ENCODE measurements around the gene PCBP3.

PCBP3 gene

GRCh38 chr21:45854690-45855247, 211.2 kb downstream of the PCBP3 start:
- Histone ChIP-seq H3K4me3 (ENCODE audit: control insufficient read depth in 1 of 7, extremely low read depth in 1 of 7, insufficient read depth in 4 of 7, low read depth in 2 of 7, low read length in 6 of 7) (no peak overlapping the region), H3K27me3 (replicated peaks in 2 of 5; ENCODE audit: control insufficient read depth in 4 of 5, insufficient read depth in 5 of 5, low read length in 4 of 5) (peaks cover 0 to 5% (median 0%) of the 10 kb centered on the region in 5 experiments), H3K27ac (ENCODE audit: insufficient read depth in 1 of 2, low read depth in 1 of 2, low read length in 2 of 2, poor library complexity in 1 of 2, severe bottlenecking in 2 of 2) (no peak overlapping the region), H3K9me3 (ENCODE audit: control extremely low read depth in 1 of 5, control insufficient read depth in 4 of 5, insufficient read depth in 2 of 5, low read depth in 1 of 5, low read length in 4 of 5) (no peaks in the 10 kb centered on the region), H3K4me1 (ENCODE audit: control extremely low read depth in 1 of 4, control insufficient read depth in 4 of 4, insufficient read depth in 4 of 4, low read length in 3 of 4) (no peaks in the 10 kb centered on the region), H3K36me3 (ENCODE audit: control insufficient read depth in 4 of 4, insufficient read depth in 4 of 4, low read length in 3 of 4) (no peaks in the 10 kb centered on the region)
- CTCF ChIA-PET, result no interaction called here
- POLR2A ChIA-PET, result no interaction called here
- no peak for DNase-seq
- WGBS (ENCODE audit: insufficient coverage), result 78% methylated on average over 10 of the region's 12 CpGs

DNA sequence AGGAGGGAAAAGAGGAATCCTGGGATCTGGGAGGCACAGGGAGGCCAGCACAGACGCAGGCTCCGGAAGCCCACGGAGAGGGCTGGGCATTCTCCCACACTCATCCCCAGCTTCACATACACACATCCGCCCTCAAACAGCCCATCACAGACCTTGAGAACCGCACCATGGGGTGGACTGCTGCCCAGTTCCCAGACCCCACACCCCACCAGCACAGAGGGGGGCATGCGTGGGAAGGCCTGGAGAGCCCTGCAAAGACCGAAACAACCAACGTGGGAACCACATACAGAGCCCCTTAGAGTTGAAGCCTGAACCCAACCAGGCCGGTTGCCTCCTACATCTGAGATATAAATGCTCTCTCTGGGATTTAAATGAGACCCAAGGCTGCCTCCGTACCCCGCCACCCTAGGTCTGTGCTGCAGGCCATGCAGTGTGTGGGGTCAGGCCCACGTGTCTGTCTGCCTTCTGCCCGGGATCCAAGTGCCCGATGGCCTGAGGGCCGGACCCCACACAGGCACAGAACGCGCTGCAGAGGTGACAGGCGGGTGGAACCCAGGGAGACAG, 211.8 kb downstream of the PCBP3 start:
- 86% methylated on average over 15 of the region's 18 CpGs for WGBS (ENCODE audit: insufficient coverage)
- Histone ChIP-seq H3K9me3 (ENCODE audit: control extremely low read depth in 1 of 5, control insufficient read depth in 4 of 5, insufficient read depth in 2 of 5, low read depth in 1 of 5, low read length in 4 of 5) (no peaks in the 10 kb centered on the region), H3K4me1 (ENCODE audit: control extremely low read depth in 1 of 4, control insufficient read depth in 4 of 4, insufficient read depth in 4 of 4, low read length in 3 of 4) (no peaks in the 10 kb centered on the region), H3K36me3 (ENCODE audit: control insufficient read depth in 4 of 4, insufficient read depth in 4 of 4, low read length in 3 of 4) (no peaks in the 10 kb centered on the region), H3K4me3 (ENCODE audit: control insufficient read depth in 1 of 7, extremely low read depth in 1 of 7, insufficient read depth in 4 of 7, low read depth in 2 of 7, low read length in 6 of 7) (no peak overlapping the region), H3K27me3 (replicated peaks in 2 of 5; ENCODE audit: control insufficient read depth in 4 of 5, insufficient read depth in 5 of 5, low read length in 4 of 5) (peaks cover 0 to 5% (median 0%) of the 10 kb centered on the region in 5 experiments), H3K27ac (ENCODE audit: insufficient read depth in 1 of 2, low read depth in 1 of 2, low read length in 2 of 2, poor library complexity in 1 of 2, severe bottlenecking in 2 of 2) (no peak overlapping the region)
- DNase-seq, result no peak
- POLR2A ChIA-PET, result no interaction called here
- CTCF ChIA-PET, result no interaction called here

DNA sequence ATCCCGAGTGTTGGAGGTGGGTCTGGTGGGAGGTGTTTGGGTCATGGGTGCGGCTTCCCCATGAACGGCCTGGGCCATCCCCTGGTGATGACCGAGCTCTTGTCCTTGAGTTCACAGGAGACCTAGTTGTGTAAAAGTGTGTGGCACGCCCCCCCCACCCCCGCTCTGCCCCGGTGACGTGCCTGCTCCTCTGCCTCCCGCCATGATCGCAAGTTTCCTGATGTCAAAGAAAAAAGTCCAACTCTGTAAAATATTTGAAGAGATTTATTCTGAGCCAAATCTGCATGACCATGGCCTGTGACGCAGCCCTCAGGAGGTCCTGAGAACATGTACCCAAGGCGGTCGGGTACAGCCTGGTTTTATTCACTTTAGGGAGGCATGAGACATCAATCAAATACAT, 212.9 kb downstream of the PCBP3 start:
- no peak for DNase-seq
- H3K4me3 ChIP-seq (ENCODE audit: control insufficient read depth in 1 of 7, extremely low read depth in 1 of 7, insufficient read depth in 4 of 7, low read depth in 2 of 7, low read length in 6 of 7), result no peak overlapping the region
- no peaks in the 10 kb centered on the region for H3K36me3 ChIP-seq (ENCODE audit: control insufficient read depth in 4 of 4, insufficient read depth in 4 of 4, low read length in 3 of 4)
- no peak overlapping the region for H3K27ac ChIP-seq (ENCODE audit: insufficient read depth in 1 of 2, low read depth in 1 of 2, low read length in 2 of 2, poor library complexity in 1 of 2, severe bottlenecking in 2 of 2)
- H3K9me3 ChIP-seq (ENCODE audit: control extremely low read depth in 1 of 5, control insufficient read depth in 4 of 5, insufficient read depth in 2 of 5, low read depth in 1 of 5, low read length in 4 of 5), result no peaks in the 10 kb centered on the region
- WGBS (ENCODE audit: insufficient coverage), result 100% methylated on average over 3 of the region's 13 CpGs
- ChIA-PET POLR2A (no interaction called here), CTCF (no interaction called here)
- H3K4me1 ChIP-seq (ENCODE audit: control extremely low read depth in 1 of 4, control insufficient read depth in 4 of 4, insufficient read depth in 4 of 4, low read length in 3 of 4), result no peaks in the 10 kb centered on the region
- H3K27me3 ChIP-seq (replicated peaks in 2 of 5; ENCODE audit: control insufficient read depth in 4 of 5, insufficient read depth in 5 of 5, low read length in 4 of 5), result peaks cover 0 to 5% (median 0%) of the 10 kb centered on the region in 5 experiments

GRCh38 chr21:45856906-45857305, 213.4 kb downstream of the PCBP3 start:
- Histone ChIP-seq H3K9me3 (ENCODE audit: control extremely low read depth in 1 of 5, control insufficient read depth in 4 of 5, insufficient read depth in 2 of 5, low read depth in 1 of 5, low read length in 4 of 5) (no peaks in the 10 kb centered on the region), H3K4me3 (ENCODE audit: control insufficient read depth in 1 of 7, extremely low read depth in 1 of 7, insufficient read depth in 4 of 7, low read depth in 2 of 7, low read length in 6 of 7) (no peak overlapping the region), H3K36me3 (ENCODE audit: control insufficient read depth in 4 of 4, insufficient read depth in 4 of 4, low read length in 3 of 4) (no peaks in the 10 kb centered on the region), H3K27ac (ENCODE audit: insufficient read depth in 1 of 2, low read depth in 1 of 2, low read length in 2 of 2, poor library complexity in 1 of 2, severe bottlenecking in 2 of 2) (no peak overlapping the region), H3K27me3 (replicated peaks in 2 of 5; ENCODE audit: control insufficient read depth in 4 of 5, insufficient read depth in 5 of 5, low read length in 4 of 5) (peaks cover 0 to 5% (median 0%) of the 10 kb centered on the region in 5 experiments), H3K4me1 (ENCODE audit: control extremely low read depth in 1 of 4, control insufficient read depth in 4 of 4, insufficient read depth in 4 of 4, low read length in 3 of 4) (no peaks in the 10 kb centered on the region)
- POLR2A ChIA-PET, result no interaction called here
- WGBS (ENCODE audit: insufficient coverage), result 79% methylated on average over 2 of the region's 3 CpGs
- no peak for DNase-seq
- CTCF ChIA-PET, result interaction anchor here (1.1 kb wide), 1 partner anchor 13 kb away, joined by 3 read pairs; no protein-coding TSS in a partner anchor

DNA sequence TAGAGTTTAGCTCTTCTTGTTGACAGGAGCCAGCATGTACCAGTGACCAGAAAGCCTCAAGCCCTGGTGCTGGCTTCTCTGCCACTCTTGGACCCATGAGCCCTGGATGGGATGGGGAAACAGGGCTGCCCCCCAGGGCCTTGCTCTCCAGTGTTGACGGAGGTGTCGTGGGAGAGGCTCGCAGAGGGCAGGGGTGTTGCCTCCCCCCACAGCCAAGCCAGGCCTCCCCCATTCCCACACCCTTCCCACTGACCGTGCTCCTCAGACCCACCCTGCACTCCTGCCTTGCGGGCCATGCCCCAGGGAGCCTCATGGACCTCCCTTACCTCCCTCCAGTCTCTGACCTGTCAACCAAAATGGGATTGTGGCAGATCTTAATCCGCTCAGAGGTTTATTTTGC, 214.2 kb downstream of the PCBP3 start:
- WGBS (ENCODE audit: insufficient coverage), result 72% methylated on average over 5 of the region's 6 CpGs
- no peaks in the 10 kb centered on the region for H3K36me3 ChIP-seq (ENCODE audit: control insufficient read depth in 4 of 4, insufficient read depth in 4 of 4, low read length in 3 of 4)
- no peaks in the 10 kb centered on the region for H3K4me1 ChIP-seq (ENCODE audit: control extremely low read depth in 1 of 4, control insufficient read depth in 4 of 4, insufficient read depth in 4 of 4, low read length in 3 of 4)
- H3K9me3 ChIP-seq (ENCODE audit: control extremely low read depth in 1 of 5, control insufficient read depth in 4 of 5, insufficient read depth in 2 of 5, low read depth in 1 of 5, low read length in 4 of 5), result no peaks in the 10 kb centered on the region
- peaks cover 0 to 2% (median 0%) of the 10 kb centered on the region in 5 experiments for H3K27me3 ChIP-seq (replicated peaks in 2 of 5; ENCODE audit: control insufficient read depth in 4 of 5, insufficient read depth in 5 of 5, low read length in 4 of 5)
- POLR2A ChIA-PET, result no interaction called here
- no peak overlapping the region for H3K4me3 ChIP-seq (ENCODE audit: control insufficient read depth in 1 of 7, extremely low read depth in 1 of 7, insufficient read depth in 4 of 7, low read depth in 2 of 7, low read length in 6 of 7)
- H3K27ac ChIP-seq (ENCODE audit: insufficient read depth in 1 of 2, low read depth in 1 of 2, low read length in 2 of 2, poor library complexity in 1 of 2, severe bottlenecking in 2 of 2), result no peak overlapping the region
- CTCF ChIA-PET, result interaction anchor here (1.0 to 1.1 kb wide), 2 partner anchors 13 to 22 kb away, joined by 3 read pairs; no protein-coding TSS in a partner anchor
- no peak for DNase-seq

- POLR2A ChIA-PET, result no interaction called here
- Histone ChIP-seq H3K27ac (ENCODE audit: insufficient read depth in 1 of 2, low read depth in 1 of 2, low read length in 2 of 2, poor library complexity in 1 of 2, severe bottlenecking in 2 of 2) (no peak overlapping the region), H3K4me3 (ENCODE audit: control insufficient read depth in 1 of 7, extremely low read depth in 1 of 7, insufficient read depth in 4 of 7, low read depth in 2 of 7, low read length in 6 of 7) (no peak overlapping the region), H3K36me3 (ENCODE audit: control insufficient read depth in 4 of 4, insufficient read depth in 4 of 4, low read length in 3 of 4) (no peaks in the 10 kb centered on the region), H3K4me1 (ENCODE audit: control extremely low read depth in 1 of 4, control insufficient read depth in 4 of 4, insufficient read depth in 4 of 4, low read length in 3 of 4) (no peaks in the 10 kb centered on the region), H3K9me3 (ENCODE audit: control extremely low read depth in 1 of 5, control insufficient read depth in 4 of 5, insufficient read depth in 2 of 5, low read depth in 1 of 5, low read length in 4 of 5) (no peaks in the 10 kb centered on the region), H3K27me3 (replicated peaks in 2 of 5; ENCODE audit: control insufficient read depth in 4 of 5, insufficient read depth in 5 of 5, low read length in 4 of 5) (peaks cover 0 to 2% (median 0%) of the 10 kb centered on the region in 5 experiments)
- CTCF ChIA-PET, result interaction anchor here (1.0 to 1.1 kb wide), 2 partner anchors 12 to 22 kb away, joined by 3 read pairs; no protein-coding TSS in a partner anchor
- no peak for DNase-seq
- WGBS (ENCODE audit: insufficient coverage), result over 99% methylated on average over 12 of the region's 12 CpGs
Observed at GRCh38 chr21:45858180-45858579, 214.7 kb downstream of the PCBP3 start.

DNA sequence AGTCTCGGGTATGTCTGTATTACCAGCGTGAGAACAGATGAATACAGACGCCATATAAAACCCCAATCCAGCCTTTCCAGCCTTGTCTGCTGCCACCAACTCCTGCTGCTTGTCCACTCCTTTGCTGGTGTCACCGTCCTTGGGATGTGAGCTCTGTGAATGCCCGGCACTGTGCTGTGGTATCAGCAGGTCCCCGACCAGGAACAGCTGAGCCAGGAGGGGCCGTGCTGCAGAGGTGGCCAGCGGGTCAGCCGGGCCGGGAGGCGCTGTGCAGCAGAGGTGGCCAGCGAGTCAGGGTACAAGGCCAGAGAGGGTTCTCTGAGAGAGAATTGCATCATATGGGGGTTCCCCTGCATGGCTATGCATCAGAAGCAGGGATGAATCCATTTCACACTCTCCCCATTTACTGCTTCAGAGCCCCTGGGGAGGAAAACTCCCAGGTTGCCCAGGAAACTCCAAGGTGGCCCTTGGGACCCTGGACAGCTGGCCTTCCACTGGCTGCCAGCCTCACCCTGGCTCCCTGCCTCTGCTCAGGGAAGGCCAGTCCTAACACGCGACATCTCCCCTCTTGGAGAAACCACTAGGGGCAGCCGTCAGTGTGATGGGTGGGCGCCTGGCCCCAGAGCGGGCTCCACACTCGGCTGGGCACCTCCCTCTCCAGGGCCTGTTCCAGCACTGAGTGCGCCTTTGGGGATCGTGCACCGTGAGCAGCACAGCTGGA, 215.7 kb downstream of the PCBP3 start:
- Histone ChIP-seq H3K27ac (ENCODE audit: insufficient read depth in 1 of 2, low read depth in 1 of 2, low read length in 2 of 2, poor library complexity in 1 of 2, severe bottlenecking in 2 of 2) (no peak overlapping the region), H3K36me3 (ENCODE audit: control insufficient read depth in 4 of 4, insufficient read depth in 4 of 4, low read length in 3 of 4) (no peaks in the 10 kb centered on the region), H3K9me3 (ENCODE audit: control extremely low read depth in 1 of 5, control insufficient read depth in 4 of 5, insufficient read depth in 2 of 5, low read depth in 1 of 5, low read length in 4 of 5) (no peaks in the 10 kb centered on the region), H3K4me1 (ENCODE audit: control extremely low read depth in 1 of 4, control insufficient read depth in 4 of 4, insufficient read depth in 4 of 4, low read length in 3 of 4) (no peaks in the 10 kb centered on the region), H3K4me3 (ENCODE audit: control insufficient read depth in 1 of 7, extremely low read depth in 1 of 7, insufficient read depth in 4 of 7, low read depth in 2 of 7, low read length in 6 of 7) (no peak overlapping the region), H3K27me3 (replicated peaks in 2 of 5; ENCODE audit: control insufficient read depth in 4 of 5, insufficient read depth in 5 of 5, low read length in 4 of 5) (no peaks in the 10 kb centered on the region)
- no peak for DNase-seq
- ChIA-PET POLR2A (interaction anchor here (0.6 kb wide), 1 partner anchor 32 kb away, joined by 3 read pairs; no protein-coding TSS in a partner anchor), CTCF (interaction anchor here (0.9 to 1.4 kb wide), 2 partner anchors 9 to 17 kb away, joined by 3 to 4 read pairs; no protein-coding TSS in a partner anchor)
- 97% methylated on average over 13 of the region's 21 CpGs for WGBS (ENCODE audit: insufficient coverage)

Data from common myeloid progenitor, CD34-positive (primary cell).